ENCODE measurements around the gene ZC3H12A.

- TF ChIP-seq CTCF (IDR thresholded peaks at IDR 0.05; ENCODE audit: low read length): no peak
- TF ChIP-seq EZH2 (IDR thresholded peaks at IDR 0.05; ENCODE audit: borderline replicate concordance, low read length): no peak
Observed at GRCh38 chr1:37477946-37478345, 3.6 kb downstream of the ZC3H12A start.

Measured in OCI-LY1 (cell line).